ENCODE data around the gene SEC22C.
"Not testable (repeated sequence)": the region's sequence is repeated elsewhere in the genome, so short reads cannot be mapped to it uniquely, and the experiment has no call there.

The SEC22C gene

GRCh38 chr3:42578054-42578453 lies 3.7 kb downstream of the SEC22C start:
- peaks cover 33% of the 10 kb centered on the region for H3K9me3 ChIP-seq (ENCODE audit: insufficient read depth, low read length)
- H3K4me3 ChIP-seq (ENCODE audit: insufficient read length, low read depth), result no peak overlapping the region
- no peak for DNase-seq (ENCODE audit: low read depth, low spot score)
- TF ChIP-seq ZNF274 (IDR thresholded peaks at IDR 0.05; ENCODE audit: low read depth, low read length) (no peak), SUZ12 (IDR thresholded peaks at IDR 0.05; ENCODE audit: extremely low read depth, insufficient read depth, insufficient read length) (no peak), YY1 (IDR thresholded peaks at IDR 0.05; ENCODE audit: insufficient read depth, insufficient read length) (no peak)
- H3K4me1 ChIP-seq (ENCODE audit: insufficient read depth, insufficient read length), result no peaks in the 10 kb centered on the region
- H3K9ac ChIP-seq (ENCODE audit: insufficient read length, low read depth), result no peak overlapping the region
- H3K27me3 ChIP-seq (ENCODE audit: insufficient read depth, insufficient read length), result no peaks in the 10 kb centered on the region
- peaks cover 49% of the 10 kb centered on the region for H3K36me3 ChIP-seq (ENCODE audit: insufficient read depth, insufficient read length, low read length)

- H3K27me3 ChIP-seq (ENCODE audit: insufficient read depth, insufficient read length), result no peaks in the 10 kb centered on the region
- peaks cover 57% of the 10 kb centered on the region for H3K36me3 ChIP-seq (ENCODE audit: insufficient read depth, insufficient read length, low read length)
- no peak overlapping the region for H3K9ac ChIP-seq (ENCODE audit: insufficient read length, low read depth)
- no peak for TF ChIP-seq ZNF274 (IDR thresholded peaks at IDR 0.05; ENCODE audit: low read depth, low read length)
- TF ChIP-seq YY1 (IDR thresholded peaks at IDR 0.05; ENCODE audit: insufficient read depth, insufficient read length), result no peak
- TF ChIP-seq SUZ12 (IDR thresholded peaks at IDR 0.05; ENCODE audit: extremely low read depth, insufficient read depth, insufficient read length), result no peak
- H3K4me3 ChIP-seq (ENCODE audit: insufficient read length, low read depth), result no peak overlapping the region
- peaks cover 33% of the 10 kb centered on the region for H3K9me3 ChIP-seq (ENCODE audit: insufficient read depth, low read length)
- H3K4me1 ChIP-seq (ENCODE audit: insufficient read depth, insufficient read length), result no peaks in the 10 kb centered on the region
- no peak for DNase-seq (ENCODE audit: low read depth, low spot score)
Observed at GRCh38 chr3:42575137-42575741, 6.5 kb downstream of the SEC22C start.

GRCh38 chr3:42572278-42572677 lies 9.5 kb downstream of the SEC22C start:
- no peak overlapping the region for H3K9ac ChIP-seq (ENCODE audit: insufficient read length, low read depth)
- H3K27me3 ChIP-seq (ENCODE audit: insufficient read depth, insufficient read length), result no peaks in the 10 kb centered on the region
- no peak for TF ChIP-seq YY1 (IDR thresholded peaks at IDR 0.05; ENCODE audit: insufficient read depth, insufficient read length)
- no peak for TF ChIP-seq SUZ12 (IDR thresholded peaks at IDR 0.05; ENCODE audit: extremely low read depth, insufficient read depth, insufficient read length)
- TF ChIP-seq ZNF274 (IDR thresholded peaks at IDR 0.05; ENCODE audit: low read depth, low read length), result no peak
- peak; percentile 60 for DNase-seq (ENCODE audit: low read depth, low spot score)
- H3K4me3 ChIP-seq (ENCODE audit: insufficient read length, low read depth), result no peak overlapping the region
- peaks cover 33% of the 10 kb centered on the region for H3K9me3 ChIP-seq (ENCODE audit: insufficient read depth, low read length)
- H3K36me3 ChIP-seq (ENCODE audit: insufficient read depth, insufficient read length, low read length), result peaks cover 60% of the 10 kb centered on the region
- H3K4me1 ChIP-seq (ENCODE audit: insufficient read depth, insufficient read length), result no peaks in the 10 kb centered on the region

- Histone ChIP-seq H3K4me3 (ENCODE audit: insufficient read length, low read depth) (no peak overlapping the region), H3K27me3 (ENCODE audit: insufficient read depth, insufficient read length) (no peaks in the 10 kb centered on the region), H3K4me1 (ENCODE audit: insufficient read depth, insufficient read length) (no peaks in the 10 kb centered on the region), H3K9me3 (ENCODE audit: insufficient read depth, low read length) (peaks cover 11% of the 10 kb centered on the region), H3K36me3 (ENCODE audit: insufficient read depth, insufficient read length, low read length) (peaks cover 68% of the 10 kb centered on the region), H3K9ac (ENCODE audit: insufficient read length, low read depth) (no peak overlapping the region)
- DNase-seq (ENCODE audit: low read depth, low spot score), result no peak
- TF ChIP-seq YY1 (IDR thresholded peaks at IDR 0.05; ENCODE audit: insufficient read depth, insufficient read length) (no peak), SUZ12 (IDR thresholded peaks at IDR 0.05; ENCODE audit: extremely low read depth, insufficient read depth, insufficient read length) (no peak), ZNF274 (IDR thresholded peaks at IDR 0.05; ENCODE audit: low read depth, low read length) (no peak)
Observed at GRCh38 chr3:42569593-42570142, 12.1 kb downstream of the SEC22C start.

- DNase-seq (ENCODE audit: low read depth, low spot score), result no peak
- Histone ChIP-seq H3K4me1 (ENCODE audit: insufficient read depth, insufficient read length) (no peaks in the 10 kb centered on the region), H3K9ac (ENCODE audit: insufficient read length, low read depth) (no peak overlapping the region), H3K4me3 (ENCODE audit: insufficient read length, low read depth) (no peak overlapping the region), H3K36me3 (ENCODE audit: insufficient read depth, insufficient read length, low read length) (peaks cover 80% of the 10 kb centered on the region), H3K9me3 (ENCODE audit: insufficient read depth, low read length) (no peaks in the 10 kb centered on the region), H3K27me3 (ENCODE audit: insufficient read depth, insufficient read length) (no peaks in the 10 kb centered on the region)
- TF ChIP-seq SUZ12 (IDR thresholded peaks at IDR 0.05; ENCODE audit: extremely low read depth, insufficient read depth, insufficient read length), result no peak
- no peak for TF ChIP-seq YY1 (IDR thresholded peaks at IDR 0.05; ENCODE audit: insufficient read depth, insufficient read length)
- TF ChIP-seq ZNF274 (IDR thresholded peaks at IDR 0.05; ENCODE audit: low read depth, low read length), result no peak
Observed at GRCh38 chr3:42562047-42562907, 19.5 kb downstream of the SEC22C start.

- H3K27me3 ChIP-seq (ENCODE audit: insufficient read depth, insufficient read length), result no peaks in the 10 kb centered on the region
- TF ChIP-seq YY1 (IDR thresholded peaks at IDR 0.05; ENCODE audit: insufficient read depth, insufficient read length), result no peak
- peaks cover 82% of the 10 kb centered on the region for H3K36me3 ChIP-seq (ENCODE audit: insufficient read depth, insufficient read length, low read length)
- no peak overlapping the region for H3K9ac ChIP-seq (ENCODE audit: insufficient read length, low read depth)
- peak; percentile 18 for DNase-seq (ENCODE audit: low read depth, low spot score)
- H3K9me3 ChIP-seq (ENCODE audit: insufficient read depth, low read length), result no peaks in the 10 kb centered on the region
- peaks cover 2% of the 10 kb centered on the region for H3K4me1 ChIP-seq (ENCODE audit: insufficient read depth, insufficient read length)
- no peak overlapping the region for H3K4me3 ChIP-seq (ENCODE audit: insufficient read length, low read depth)
Observed at GRCh38 chr3:42557854-42558253, 23.9 kb downstream of the SEC22C start.

GRCh38 chr3:42556817-42557216 lies 24.9 kb downstream of the SEC22C start:
- not testable (repeated sequence) for H3K9ac ChIP-seq (ENCODE audit: insufficient read length, low read depth); H3K4me1 ChIP-seq (ENCODE audit: insufficient read depth, insufficient read length); H3K27me3 ChIP-seq (ENCODE audit: insufficient read depth, insufficient read length); H3K9me3 ChIP-seq (ENCODE audit: insufficient read depth, low read length); DNase-seq (ENCODE audit: low read depth, low spot score); H3K4me3 ChIP-seq (ENCODE audit: insufficient read length, low read depth)
- peaks cover 83% of the 10 kb centered on the region for H3K36me3 ChIP-seq (ENCODE audit: insufficient read depth, insufficient read length, low read length)
